Measurements from ENCODE around the gene GNAO1.

The GNAO1 gene

GRCh38 chr16:56294579-56294978, 103.3 kb downstream of the GNAO1 start:
- no peak for DNase-seq

- DNase-seq: no peak
Observed at GRCh38 chr16:56295059-56295665, 103.9 kb downstream of the GNAO1 start.

- DNase-seq: no peak
Observed at GRCh38 chr16:56295739-56296527, 104.6 kb downstream of the GNAO1 start.

GRCh38 chr16:56297684-56298083, 106.4 kb downstream of the GNAO1 start:
- DNase-seq: no peak

- DNase-seq: no peak
Observed at GRCh38 chr16:56298116-56298515, 106.8 kb downstream of the GNAO1 start.

- no peak for DNase-seq
Observed at GRCh38 chr16:56298948-56299596, 107.8 kb downstream of the GNAO1 start.

GRCh38 chr16:56300242-56300623, 108.9 kb downstream of the GNAO1 start:
- DNase-seq: no peak

GRCh38 chr16:56300891-56301850, 109.9 kb downstream of the GNAO1 start:
- no peak for DNase-seq

- no peak for DNase-seq
Observed at GRCh38 chr16:56302506-56302905, 111.2 kb downstream of the GNAO1 start.

- DNase-seq: no peak
Observed at GRCh38 chr16:56303066-56303715, 111.9 kb downstream of the GNAO1 start.

- no peak for DNase-seq
Observed at GRCh38 chr16:56303880-56304279, 112.6 kb downstream of the GNAO1 start.

- DNase-seq: no peak
Observed at GRCh38 chr16:56305956-56306565, 114.8 kb downstream of the GNAO1 start.

- no peak for DNase-seq
Observed at GRCh38 chr16:56306690-56307533, 115.6 kb downstream of the GNAO1 start.

GRCh38 chr16:56307534-56307873, 116.2 kb downstream of the GNAO1 start:
- DNase-seq: no peak

GRCh38 chr16:56309008-56309407, 117.7 kb downstream of the GNAO1 start:
- no peak for DNase-seq

- DNase-seq: no peak
Observed at GRCh38 chr16:56310690-56311089, 119.4 kb downstream of the GNAO1 start.

GRCh38 chr16:56311208-56312027, 120.1 kb downstream of the GNAO1 start:
- no peak for DNase-seq

GRCh38 chr16:56312028-56312300, 120.7 kb downstream of the GNAO1 start:
- DNase-seq: no peak

- DNase-seq: no peak
Observed at GRCh38 chr16:56312556-56312955, 121.3 kb downstream of the GNAO1 start.

GRCh38 chr16:56314244-56314850, 123.1 kb downstream of the GNAO1 start:
- DNase-seq: no peak
